Cardiac septum (tissue), 1 donor: Measurements from ENCODE around the gene BTD. TPM values are rescaled to one million over a fixed set of nuclear protein-coding genes. Genes with fewer than 3 reads are reported as not detected.
"Not testable (repeated sequence)": the region's sequence is repeated elsewhere in the genome, so short reads cannot be mapped to it uniquely, and the experiment has no call there.

Source experiments
- DNase-seq: peaks from one replicate; pipeline ENCODE4 v3.0.0-alpha.2; 2020; ENCODE audit warnings: low spot score
- intact Hi-C: fragments of 100-400 bp; cut with DNase I; formaldehyde crosslinking; loops from one replicate; pipeline ENCODE4 v1.14.0; 2022
- total RNA-seq: library from RNA; stranded (reverse); fragmentation: NEBNext Ultra II Directional; extraction: Animal tissue kit (Norgen Biotek cat#: 25700); gene quantifications from one replicate; pipeline ENCODE4 v1.2.1, GENCODE V29; 2021
- donor health status: DM: no; HTN: no; CAD: no.

Gene BTD
- total RNA-seq, 1 donor from 2014 or later, result 7.7 TPM

DNA sequence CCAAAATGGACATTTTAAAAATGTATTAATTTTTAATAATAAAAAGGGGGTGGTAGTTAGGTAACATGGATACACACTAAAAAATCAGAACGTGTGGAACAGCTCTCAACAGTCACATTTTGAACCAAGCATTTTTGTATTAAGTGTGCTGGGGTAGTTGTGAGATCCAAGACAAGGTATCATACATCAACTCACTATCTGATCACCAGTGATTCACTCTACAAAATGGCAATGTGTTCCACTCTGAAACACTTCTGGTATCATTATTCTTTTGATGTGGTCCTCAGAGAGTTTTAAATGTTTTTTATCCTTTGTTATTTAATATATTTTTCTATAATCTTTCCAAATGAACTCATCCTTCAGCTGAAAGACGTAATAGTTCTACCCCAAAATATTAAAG lies 5.6 kb upstream of the BTD start:
- DNase-seq, result no peak
- intact Hi-C loops, result no loop called here

DNA sequence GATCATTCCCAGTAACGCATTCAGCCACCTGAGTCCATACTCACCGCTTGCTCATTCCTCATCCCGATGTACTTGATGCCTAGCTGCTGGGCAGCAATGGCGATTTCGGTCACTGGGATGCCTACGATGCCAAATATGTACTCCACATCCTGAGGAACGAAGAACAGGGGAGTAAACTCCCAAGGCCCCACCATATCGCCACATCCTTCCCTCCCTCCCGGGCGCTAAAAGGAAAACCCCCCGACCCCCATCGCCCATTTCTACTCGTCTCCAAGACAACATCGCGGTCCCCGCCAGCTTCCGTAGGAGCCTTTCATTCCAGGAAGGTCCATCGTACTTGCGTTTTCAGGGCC lies 523 bp upstream of the BTD start:
- no peak for DNase-seq
- intact Hi-C loops, result no loop called here

GRCh38 chr3:15602146-15602536 lies 596 bp downstream of the BTD start:
- intact Hi-C loops, result no loop called here
- DNase-seq, result no peak

DNA sequence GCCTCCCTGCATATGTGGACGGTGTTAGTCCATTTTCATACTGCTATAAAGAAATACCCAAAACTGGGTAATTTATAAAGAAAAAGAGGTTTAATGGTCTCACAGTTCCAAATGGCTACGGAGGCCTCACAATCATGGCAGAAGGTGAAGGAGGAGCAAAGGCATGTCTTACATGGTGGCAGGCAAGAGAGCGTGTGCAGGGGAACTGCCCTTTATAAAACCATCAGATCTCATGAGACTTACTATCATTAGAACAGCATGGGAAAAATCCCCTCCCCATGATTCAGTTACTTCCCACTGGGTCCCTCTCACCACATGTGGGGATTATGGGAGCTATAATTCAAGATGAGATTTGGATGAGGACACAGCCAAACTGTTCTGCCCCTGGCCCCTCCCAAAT lies 1.3 kb downstream of the BTD start:
- DNase-seq, intact Hi-C loops: not testable (repeated sequence)

GRCh38 chr3:15604584-15604983 lies 3.0 kb downstream of the BTD start:
- DNase-seq, intact Hi-C loops: not testable (repeated sequence)

- intact Hi-C loops, result no loop called here
- DNase-seq, result no peak
Observed at GRCh38 chr3:15606434-15606891, 4.9 kb downstream of the BTD start.

GRCh38 chr3:15610082-15610759 lies 8.7 kb downstream of the BTD start:
- intact Hi-C loops, result no loop called here
- DNase-seq, result no peak

DNA sequence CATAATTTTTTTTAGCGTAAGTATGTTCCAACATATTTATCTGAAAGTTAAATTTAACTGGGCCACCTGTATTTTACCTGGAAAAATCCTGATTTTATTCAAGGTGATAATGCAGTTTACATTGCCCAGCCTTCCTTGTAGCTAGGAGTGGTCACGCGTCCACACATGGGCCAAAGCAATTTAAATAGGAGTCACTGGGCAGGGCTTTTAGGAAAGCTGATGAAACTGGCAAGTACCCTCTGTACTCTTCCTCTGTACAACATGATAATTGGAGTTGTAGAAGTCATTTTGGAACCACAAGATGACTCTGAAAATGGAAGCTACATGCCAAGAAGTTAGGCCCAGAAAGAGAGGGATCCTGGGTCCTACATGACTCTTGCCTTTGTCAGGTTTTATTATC lies 9.5 kb downstream of the BTD start:
- DNase-seq, result no peak
- intact Hi-C loops, result no loop called here

DNA sequence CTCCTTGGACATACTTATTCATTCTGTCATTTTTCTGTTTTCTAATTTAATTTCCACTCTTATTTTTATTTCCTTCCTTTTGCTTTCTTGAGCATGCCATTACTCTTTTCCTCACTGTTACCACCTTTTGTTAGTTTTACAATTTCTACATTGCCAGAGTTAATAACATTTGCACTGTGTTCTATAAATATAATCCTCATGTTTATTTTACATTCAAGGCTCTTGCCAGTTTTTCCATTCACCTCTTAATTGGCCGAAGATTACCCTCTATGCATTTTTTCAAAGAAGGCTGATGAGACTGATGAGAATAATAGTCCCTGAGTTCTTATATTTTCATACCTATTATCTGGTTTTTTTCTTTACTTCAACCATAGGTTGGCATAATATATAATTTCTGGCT lies 10.5 kb downstream of the BTD start:
- DNase-seq, result no peak
- intact Hi-C loops, result no loop called here

DNA sequence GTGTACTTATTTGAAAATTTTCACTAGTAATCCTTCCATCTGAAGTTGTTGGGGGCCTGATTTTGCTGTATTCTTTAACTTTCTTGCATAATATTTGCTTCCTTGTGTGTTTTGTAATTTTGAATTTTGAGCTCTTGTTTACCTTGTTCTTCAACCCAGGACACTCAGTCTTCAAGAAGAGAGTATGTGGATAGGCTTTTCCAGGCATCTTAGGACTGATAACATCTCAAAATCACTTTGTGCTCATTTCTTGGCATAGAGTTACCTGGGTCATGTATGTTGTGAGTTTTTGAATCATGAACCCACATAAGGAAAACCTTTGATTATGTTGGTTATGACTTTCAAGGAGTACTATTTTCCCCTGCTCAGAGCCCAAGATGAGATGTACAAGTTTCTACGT lies 13.4 kb downstream of the BTD start:
- intact Hi-C loops, result no loop called here
- DNase-seq, result no peak

GRCh38 chr3:15616053-15616452 lies 14.5 kb downstream of the BTD start:
- intact Hi-C loops, result no loop called here
- no peak for DNase-seq

GRCh38 chr3:15619659-15620464 lies 18.3 kb downstream of the BTD start:
- intact Hi-C loops, DNase-seq: not testable (repeated sequence)

DNA sequence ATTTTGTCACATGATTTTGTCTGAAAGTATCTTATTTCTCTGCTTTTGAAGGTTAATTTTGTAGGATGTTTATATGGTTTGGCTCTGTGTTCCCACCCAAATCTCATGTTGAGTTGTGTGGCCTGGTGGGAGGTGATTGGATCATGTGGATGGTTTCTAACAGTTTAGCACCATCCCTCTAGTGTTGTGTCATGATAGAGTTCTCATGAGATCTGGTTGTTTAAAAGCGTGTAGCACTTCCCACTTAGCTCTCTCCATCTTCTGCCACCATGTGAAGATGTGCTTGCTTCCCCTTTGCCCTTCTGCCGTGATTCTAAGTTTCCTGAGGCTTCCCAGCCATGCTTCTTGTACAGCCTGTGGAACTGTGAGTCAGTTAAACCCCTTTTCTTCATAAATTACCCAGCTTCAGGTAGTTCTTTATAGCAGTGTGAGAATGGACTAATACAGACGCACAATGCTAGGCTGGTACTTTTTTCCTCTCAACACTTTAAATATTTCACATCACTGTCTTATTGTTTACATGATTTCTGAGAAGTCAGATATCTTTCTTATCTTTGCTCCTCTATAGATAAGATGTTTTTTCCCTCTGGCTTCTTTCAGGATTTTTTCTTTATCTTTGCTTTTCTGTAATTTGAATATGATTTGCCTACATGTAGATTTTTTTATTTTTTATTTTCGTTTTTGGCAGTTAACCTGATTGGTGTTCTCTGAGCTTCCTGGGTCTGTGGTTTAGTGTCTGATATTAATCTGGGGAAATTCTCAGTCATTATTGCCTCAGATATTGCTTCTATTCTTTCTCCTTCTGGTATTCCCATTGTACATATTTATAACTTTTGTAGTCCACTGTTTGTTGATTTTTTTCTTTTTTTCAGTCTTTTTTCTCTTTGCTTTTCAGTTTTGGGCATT lies 22.2 kb downstream of the BTD start:
- intact Hi-C loops, result no loop called here
- no peak for DNase-seq

- intact Hi-C loops, result no loop called here
- DNase-seq, result no peak
Observed at GRCh38 chr3:15628967-15629366, 27.4 kb downstream of the BTD start.

DNA sequence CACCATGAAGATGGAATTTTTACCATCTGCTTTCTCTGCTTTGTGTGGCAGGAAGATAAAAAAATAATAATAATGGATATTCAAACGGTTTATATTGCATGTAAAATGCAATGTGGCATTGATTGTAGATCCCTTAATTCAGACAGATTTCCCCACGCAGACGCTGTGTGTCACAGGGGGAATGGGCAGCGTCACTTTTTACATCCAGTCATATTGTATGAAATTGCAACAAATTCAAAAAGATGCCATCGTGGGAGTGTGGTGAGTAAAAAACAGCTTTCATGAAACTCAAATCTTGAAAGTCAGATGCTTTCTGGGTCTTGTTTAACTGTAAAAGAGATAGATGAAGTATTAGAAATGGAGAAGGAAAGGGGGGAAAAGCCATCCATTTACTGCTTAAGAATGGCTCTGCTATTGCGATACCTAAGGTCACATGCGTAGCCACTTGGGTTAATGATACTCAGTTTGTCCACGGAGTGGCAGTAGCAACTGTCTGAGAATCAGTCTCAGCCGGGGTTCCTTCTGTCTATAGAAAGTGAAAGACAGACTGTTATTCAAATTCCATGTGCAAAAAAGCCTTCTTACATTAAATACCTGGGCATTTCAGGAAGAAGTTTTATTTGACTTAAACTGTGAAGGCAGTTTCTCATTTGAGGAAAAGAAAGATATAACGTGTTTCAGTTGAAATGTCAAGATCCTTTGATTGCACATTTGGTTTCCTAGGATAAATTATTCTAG lies 28.5 kb downstream of the BTD start:
- DNase-seq, result no peak

DNA sequence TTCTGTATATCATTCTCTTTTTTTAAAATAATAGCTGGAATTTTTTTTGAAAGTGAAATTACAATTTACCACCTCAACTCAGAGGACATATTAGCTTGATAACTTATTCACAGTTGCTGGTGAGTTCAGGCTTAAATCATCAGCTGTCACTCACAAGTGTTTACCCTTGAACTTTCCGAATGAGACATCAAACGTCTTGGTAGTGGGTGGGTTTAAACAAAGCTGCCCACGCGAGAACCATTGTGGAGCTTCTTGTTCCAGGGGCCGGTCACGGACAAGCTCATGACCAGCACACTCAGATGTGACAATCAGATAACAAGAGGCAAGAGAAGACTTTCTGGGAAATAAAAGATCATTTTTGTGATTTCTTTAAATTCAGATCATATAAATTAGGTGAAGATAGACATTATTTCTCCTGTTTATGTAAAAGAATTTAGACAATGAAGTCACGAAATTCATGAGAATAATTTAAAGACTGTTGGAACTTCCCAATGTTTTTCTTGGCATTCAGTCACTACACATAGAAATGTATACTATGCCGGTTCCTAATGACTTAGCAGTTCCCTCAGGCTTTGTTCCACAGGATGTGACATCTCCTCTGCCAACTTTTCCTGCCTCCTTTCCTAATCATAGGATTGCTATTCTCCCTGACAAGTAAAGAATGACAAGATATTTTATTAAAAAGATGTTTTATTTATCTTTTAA lies 29.3 kb downstream of the BTD start:
- no peak for DNase-seq
- intact Hi-C loops, result loop anchor here (2.0 to 10.0 kb wide), 3 partner anchors 182 to 614 kb away; partner anchors contain the start of gene GALNT15

More for the DNA sequence above, 28.5 kb downstream of the BTD start:
- intact Hi-C loops, result loop anchor here (2.0 to 10.0 kb wide), 3 partner anchors 183 to 615 kb away; partner anchors contain the start of gene GALNT15

DNA sequence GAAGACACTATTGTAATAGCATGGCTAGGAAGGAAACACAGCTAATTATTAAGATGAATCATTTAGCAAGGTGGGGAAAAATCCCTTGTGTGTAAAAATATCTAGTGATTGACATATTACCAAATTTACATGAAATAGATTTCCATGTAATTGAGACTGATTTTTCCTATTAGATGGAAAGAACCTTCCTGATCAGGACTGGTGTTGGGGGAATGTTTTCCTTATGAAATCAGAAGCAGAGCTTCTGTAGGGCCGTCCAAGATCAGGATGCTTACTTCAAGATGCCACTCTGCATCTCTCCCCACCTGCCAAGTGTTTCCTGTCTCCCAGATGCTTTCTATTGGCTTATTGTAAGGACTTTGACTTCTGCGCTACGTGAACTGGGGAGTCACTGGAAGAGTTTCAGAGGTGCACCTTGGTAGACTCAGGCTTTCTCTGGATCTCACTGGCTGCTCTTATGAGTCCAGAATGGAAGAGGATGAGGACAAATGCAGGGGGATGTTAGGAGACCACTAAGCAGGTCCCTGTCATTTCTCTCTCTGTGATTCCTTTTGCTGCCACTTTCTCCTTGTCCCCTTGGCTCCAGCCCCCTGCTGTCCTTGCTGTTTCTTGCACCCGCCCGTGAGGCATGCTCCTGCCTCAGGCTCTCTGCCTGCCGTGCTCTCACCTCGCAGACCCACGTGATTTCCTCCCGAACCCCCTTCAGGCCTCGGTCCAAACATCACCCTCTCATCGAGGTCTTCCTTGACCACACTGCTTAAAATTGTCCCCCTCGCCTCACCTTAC lies 30.1 kb downstream of the BTD start:
- DNase-seq, result no peak
- intact Hi-C loops, result loop anchor here (2.0 to 10.0 kb wide), 3 partner anchors 181 to 613 kb away; partner anchors contain the start of gene GALNT15

- no peak for DNase-seq
- intact Hi-C loops, result loop anchor here (10.0 kb wide), 2 partner anchors 543 to 613 kb away; partner anchors contain the start of gene GALNT15
Observed at GRCh38 chr3:15632212-15632580, 30.7 kb downstream of the BTD start.
